HepG2 (cell line): Measurements from ENCODE around the gene FSCN2. TPM values are rescaled to one million over a fixed set of nuclear protein-coding genes. Genes with fewer than 3 reads are reported as not detected.
A peak's percentile ranks its signal among the peaks of the same experiment; 100 is the strongest.

Source experiments
- ATM ChIP-seq: fragments of 450-650 bp; IDR thresholded peaks from 2 replicates; pipeline ENCODE4 v1.7.1; 2017; ENCODE audit warnings: mild to moderate bottlenecking, borderline replicate concordance
- HOXD1 ChIP-seq: sonication (generic); formaldehyde crosslinking; IDR thresholded peaks from 2 replicates; pipeline ENCODE4 v1.5.0; 2020; ENCODE audit warnings: missing genetic modification reagents
- TBX2 ChIP-seq: sonication (generic); formaldehyde crosslinking; IDR thresholded peaks from 2 replicates; pipeline ENCODE4 v1.5.0; 2020; ENCODE audit warnings: missing genetic modification reagents, mild to moderate bottlenecking, borderline replicate concordance
- ZBTB44 ChIP-seq: sonication (generic); formaldehyde crosslinking; IDR thresholded peaks from 2 replicates; pipeline ENCODE4 v1.4.0; 2020; ENCODE audit warnings: missing genetic modification reagents
- ZIK1 ChIP-seq: sonication (generic); formaldehyde crosslinking; IDR thresholded peaks from 2 replicates; pipeline ENCODE4 v1.5.0; 2020; ENCODE audit warnings: mild to moderate bottlenecking, low read depth, missing genetic modification reagents, borderline replicate concordance
- ZNF24 ChIP-seq: fragments of 450-650 bp; IDR thresholded peaks from 2 replicates; pipeline ENCODE4 v1.6.1; 2017; ENCODE audit warnings: antibody characterized with exemption, mild to moderate bottlenecking
- ZNF274 ChIP-seq: sonication (generic); formaldehyde crosslinking; IDR thresholded peaks from 2 replicates; pipeline ENCODE4 v1.5.1; 2020; ENCODE audit warnings: mild to moderate bottlenecking, missing genetic modification reagents
- ZSCAN21 ChIP-seq: sonication (generic); formaldehyde crosslinking; IDR thresholded peaks from 2 replicates; pipeline ENCODE4 v1.8.0; 2022; ENCODE audit warnings: mild to moderate bottlenecking, missing genetic modification reagents, moderate library complexity, borderline replicate concordance
- ZXDC ChIP-seq: sonication (generic); formaldehyde crosslinking; IDR thresholded peaks from 2 replicates; pipeline ENCODE4 v1.5.0; 2020; ENCODE audit warnings: mild to moderate bottlenecking, missing genetic modification reagents
- polyA plus RNA-seq, 8 experiments: library from polyadenylated mRNA; depleted of rRNA in 3 of 8; stranded (reverse) in 7 of 8; unstranded in 1 of 8; fragments of >200 nt; fragmentation: Illumina TruSeq in 4 of 8; extraction: Trizol in 4 of 8; gene quantifications; 2 replicates each; pipeline versions ENCODE4 v1.2.1 to v1.2.3, GENCODE V29; 2011 to 2016; ENCODE audit warnings: low read depth in 4 of 8, missing spikeins in 1 of 8, mixed read lengths in 1 of 8; ENCODE audit not compliant: insufficient read depth in 1 of 8
- total RNA-seq, 5 experiments: library from RNA; depleted of rRNA; stranded (reverse); fragments of >200 nt; fragmentation: Illumina TruSeq; extraction: Trizol; gene quantifications; 2 replicates each; pipeline ENCODE4 v1.2.3, GENCODE V29; 2016; ENCODE audit warnings: low read depth in 1 of 5
- TF ChIP-seq, protein P1 (sequence below): sonication (generic); formaldehyde crosslinking; conservative IDR thresholded peaks from 2 replicates; pipeline ENCODE4 v1.4.0; 2020; ENCODE audit warnings: missing genetic modification reagents
- TF ChIP-seq, protein P2 (sequence below): sonication (generic); formaldehyde crosslinking; IDR thresholded peaks from 2 replicates; pipeline ENCODE4 v1.5.1; 2020; ENCODE audit warnings: mild to moderate bottlenecking, missing genetic modification reagents, moderate library complexity
- TF ChIP-seq, protein P3 (sequence below): sonication (generic); formaldehyde crosslinking; IDR thresholded peaks from 2 replicates; pipeline ENCODE4 v1.4.0; 2020; ENCODE audit warnings: missing genetic modification reagents, borderline replicate concordance

Gene FSCN2
- total and polyA plus RNA-seq, 2 of the 13 experiments (the other 11 are each of a cell fraction or from before 2014, with no cell fraction given), result 0.09 TPM; not detected in 1

DNA sequence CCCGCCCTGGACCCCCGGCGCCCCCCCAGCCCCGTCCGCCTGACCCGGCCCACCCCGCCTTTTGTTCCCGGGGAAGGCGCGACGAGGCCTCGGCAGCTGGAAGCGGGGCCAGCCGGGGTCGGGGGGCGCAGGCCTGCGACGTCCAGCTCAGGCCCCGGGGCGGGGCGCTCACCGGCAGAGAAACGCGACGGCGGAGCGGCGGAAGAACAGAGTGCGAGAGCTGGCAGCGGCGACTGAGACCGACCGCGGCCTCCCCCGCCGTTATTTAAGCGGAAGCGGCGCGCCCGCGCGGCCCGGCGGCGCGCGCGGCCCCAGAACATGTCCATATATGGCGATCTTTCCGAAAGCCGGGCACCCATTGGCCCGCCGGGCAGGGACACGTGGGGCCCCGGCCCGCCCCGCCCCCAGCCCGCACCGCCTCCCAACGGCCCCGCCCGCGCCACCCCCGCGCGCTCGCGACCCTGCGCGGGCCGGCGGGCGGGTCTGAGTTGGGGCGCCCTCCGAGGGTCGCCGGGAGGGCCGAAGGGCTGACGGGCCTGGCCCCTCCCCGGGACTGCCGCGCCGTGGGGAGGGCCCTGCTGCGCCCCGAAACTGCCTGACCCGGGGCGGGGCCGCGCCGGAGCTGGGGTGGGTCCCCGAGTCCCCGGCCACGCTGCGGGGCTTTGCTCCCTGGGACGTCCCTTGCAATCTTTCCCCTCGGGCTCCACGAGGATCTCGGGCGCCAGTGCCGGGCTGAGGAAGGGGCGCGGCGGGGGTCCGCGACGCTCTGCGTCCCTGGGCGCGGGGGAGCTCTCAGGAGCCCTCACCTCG is 15.4 kb upstream of the FSCN2 start, which contains the start of gene ACTG1 (continued):
- TF ChIP-seq ZBTB44, result peak; percentile 86
- TF ChIP-seq HOXD1, result peak; percentile 85; the same call in 1 of the 2 replicates
- no peak for TF ChIP-seq ZNF24
- TF ChIP-seq, protein P1, sequence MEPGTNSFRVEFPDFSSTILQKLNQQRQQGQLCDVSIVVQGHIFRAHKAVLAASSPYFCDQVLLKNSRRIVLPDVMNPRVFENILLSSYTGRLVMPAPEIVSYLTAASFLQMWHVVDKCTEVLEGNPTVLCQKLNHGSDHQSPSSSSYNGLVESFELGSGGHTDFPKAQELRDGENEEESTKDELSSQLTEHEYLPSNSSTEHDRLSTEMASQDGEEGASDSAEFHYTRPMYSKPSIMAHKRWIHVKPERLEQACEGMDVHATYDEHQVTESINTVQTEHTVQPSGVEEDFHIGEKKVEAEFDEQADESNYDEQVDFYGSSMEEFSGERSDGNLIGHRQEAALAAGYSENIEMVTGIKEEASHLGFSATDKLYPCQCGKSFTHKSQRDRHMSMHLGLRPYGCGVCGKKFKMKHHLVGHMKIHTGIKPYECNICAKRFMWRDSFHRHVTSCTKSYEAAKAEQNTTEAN, result peak; percentile 17; the same call in 1 of the 2 replicates
- TF ChIP-seq ZXDC (CRISPR knock-in tag), result no peak
- peak; percentile 84; the same call in 1 of the 2 replicates for TF ChIP-seq ZIK1 (CRISPR knock-in tag)
- no peak for TF ChIP-seq TBX2 (CRISPR knock-in tag)
- no peak for TF ChIP-seq ATM
- TF ChIP-seq ZSCAN21 (CRISPR knock-in tag), result peak; percentile 60
- TF ChIP-seq ZNF274 (CRISPR knock-in tag), result no peak
- TF ChIP-seq, protein P2, sequence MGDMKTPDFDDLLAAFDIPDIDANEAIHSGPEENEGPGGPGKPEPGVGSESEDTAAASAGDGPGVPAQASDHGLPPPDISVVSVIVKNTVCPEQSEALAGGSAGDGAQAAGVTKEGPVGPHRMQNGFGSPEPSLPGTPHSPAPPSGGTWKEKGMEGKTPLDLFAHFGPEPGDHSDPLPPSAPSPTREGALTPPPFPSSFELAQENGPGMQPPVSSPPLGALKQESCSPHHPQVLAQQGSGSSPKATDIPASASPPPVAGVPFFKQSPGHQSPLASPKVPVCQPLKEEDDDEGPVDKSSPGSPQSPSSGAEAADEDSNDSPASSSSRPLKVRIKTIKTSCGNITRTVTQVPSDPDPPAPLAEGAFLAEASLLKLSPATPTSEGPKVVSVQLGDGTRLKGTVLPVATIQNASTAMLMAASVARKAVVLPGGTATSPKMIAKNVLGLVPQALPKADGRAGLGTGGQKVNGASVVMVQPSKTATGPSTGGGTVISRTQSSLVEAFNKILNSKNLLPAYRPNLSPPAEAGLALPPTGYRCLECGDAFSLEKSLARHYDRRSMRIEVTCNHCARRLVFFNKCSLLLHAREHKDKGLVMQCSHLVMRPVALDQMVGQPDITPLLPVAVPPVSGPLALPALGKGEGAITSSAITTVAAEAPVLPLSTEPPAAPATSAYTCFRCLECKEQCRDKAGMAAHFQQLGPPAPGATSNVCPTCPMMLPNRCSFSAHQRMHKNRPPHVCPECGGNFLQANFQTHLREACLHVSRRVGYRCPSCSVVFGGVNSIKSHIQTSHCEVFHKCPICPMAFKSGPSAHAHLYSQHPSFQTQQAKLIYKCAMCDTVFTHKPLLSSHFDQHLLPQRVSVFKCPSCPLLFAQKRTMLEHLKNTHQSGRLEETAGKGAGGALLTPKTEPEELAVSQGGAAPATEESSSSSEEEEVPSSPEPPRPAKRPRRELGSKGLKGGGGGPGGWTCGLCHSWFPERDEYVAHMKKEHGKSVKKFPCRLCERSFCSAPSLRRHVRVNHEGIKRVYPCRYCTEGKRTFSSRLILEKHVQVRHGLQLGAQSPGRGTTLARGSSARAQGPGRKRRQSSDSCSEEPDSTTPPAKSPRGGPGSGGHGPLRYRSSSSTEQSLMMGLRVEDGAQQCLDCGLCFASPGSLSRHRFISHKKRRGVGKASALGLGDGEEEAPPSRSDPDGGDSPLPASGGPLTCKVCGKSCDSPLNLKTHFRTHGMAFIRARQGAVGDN (CRISPR knock-in tag), result peak; percentile 2
- TF ChIP-seq, protein P3, sequence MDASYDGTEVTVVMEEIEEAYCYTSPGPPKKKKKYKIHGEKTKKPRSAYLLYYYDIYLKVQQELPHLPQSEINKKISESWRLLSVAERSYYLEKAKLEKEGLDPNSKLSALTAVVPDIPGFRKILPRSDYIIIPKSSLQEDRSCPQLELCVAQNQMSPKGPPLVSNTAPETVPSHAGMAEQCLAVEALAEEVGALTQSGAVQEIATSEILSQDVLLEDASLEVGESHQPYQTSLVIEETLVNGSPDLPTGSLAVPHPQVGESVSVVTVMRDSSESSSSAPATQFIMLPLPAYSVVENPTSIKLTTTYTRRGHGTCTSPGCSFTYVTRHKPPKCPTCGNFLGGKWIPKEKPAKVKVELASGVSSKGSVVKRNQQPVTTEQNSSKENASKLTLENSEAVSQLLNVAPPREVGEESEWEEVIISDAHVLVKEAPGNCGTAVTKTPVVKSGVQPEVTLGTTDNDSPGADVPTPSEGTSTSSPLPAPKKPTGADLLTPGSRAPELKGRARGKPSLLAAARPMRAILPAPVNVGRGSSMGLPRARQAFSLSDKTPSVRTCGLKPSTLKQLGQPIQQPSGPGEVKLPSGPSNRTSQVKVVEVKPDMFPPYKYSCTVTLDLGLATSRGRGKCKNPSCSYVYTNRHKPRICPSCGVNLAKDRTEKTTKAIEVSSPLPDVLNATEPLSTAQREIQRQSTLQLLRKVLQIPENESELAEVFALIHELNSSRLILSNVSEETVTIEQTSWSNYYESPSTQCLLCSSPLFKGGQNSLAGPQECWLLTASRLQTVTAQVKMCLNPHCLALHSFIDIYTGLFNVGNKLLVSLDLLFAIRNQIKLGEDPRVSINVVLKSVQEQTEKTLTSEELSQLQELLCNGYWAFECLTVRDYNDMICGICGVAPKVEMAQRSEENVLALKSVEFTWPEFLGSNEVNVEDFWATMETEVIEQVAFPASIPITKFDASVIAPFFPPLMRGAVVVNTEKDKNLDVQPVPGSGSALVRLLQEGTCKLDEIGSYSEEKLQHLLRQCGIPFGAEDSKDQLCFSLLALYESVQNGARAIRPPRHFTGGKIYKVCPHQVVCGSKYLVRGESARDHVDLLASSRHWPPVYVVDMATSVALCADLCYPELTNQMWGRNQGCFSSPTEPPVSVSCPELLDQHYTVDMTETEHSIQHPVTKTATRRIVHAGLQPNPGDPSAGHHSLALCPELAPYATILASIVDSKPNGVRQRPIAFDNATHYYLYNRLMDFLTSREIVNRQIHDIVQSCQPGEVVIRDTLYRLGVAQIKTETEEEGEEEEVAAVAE (CRISPR knock-in tag), result no peak
